ENCODE results near the gene GCN1.

- no peak for TF ChIP-seq POLR2A (IDR thresholded peaks at IDR 0.05; ENCODE audit: low read depth, low read length)
- no peak for TF ChIP-seq TAF1 (IDR thresholded peaks at IDR 0.05; ENCODE audit: low read depth, low read length)
- no peak for TF ChIP-seq PAX5 (IDR thresholded peaks at IDR 0.05; ENCODE audit: insufficient read depth, low read length, severe bottlenecking)
- TF ChIP-seq POLR2AphosphoS5 (IDR thresholded peaks at IDR 0.05; ENCODE audit: low read depth, low read length) = no peak
- no peak for TF ChIP-seq SPI1 (IDR thresholded peaks at IDR 0.05; ENCODE audit: low read depth, low read length)
- TF ChIP-seq POU2F2 (IDR thresholded peaks at IDR 0.05; ENCODE audit: low read depth, low read length) = no peak
Measured at GRCh38 chr12:120089796-120090195, 104.7 kb downstream of the GCN1 start.
